GM19397 (cell line): ENCODE data around the gene DUSP12.
"Not testable (repeated sequence)": the region's sequence is repeated elsewhere in the genome, so short reads cannot be mapped to it uniquely, and the experiment has no call there.

ENCODE experiments used
- ATAC-seq: cut with Tn5 transposase; IDR thresholded peaks from one replicate; pipeline ENCODE4 v1.9.1; 2021; ENCODE audit warnings: mild to moderate bottlenecking, moderate library complexity; ENCODE audit not compliant: unreplicated experiment

Gene DUSP12

GRCh38 chr1:161749509-161750407 is at the start of gene DUSP12:
DUSP12 (plus strand) TSS chr1:161749786; CDS start chr1:161749802, 16 bp downstream.
- ATAC-seq = peak; percentile 96

GRCh38 chr1:161702250-161702649 is 47.3 kb upstream of the DUSP12 start:
- no peak for ATAC-seq

GRCh38 chr1:161705537-161705936 is 44.0 kb upstream of the DUSP12 start:
- peak; percentile 48 for ATAC-seq

- ATAC-seq = no peak
These were observed 43.5 kb upstream of the DUSP12 start for GRCh38 chr1:161706113-161706481.

GRCh38 chr1:161706482-161707347 is 42.9 kb upstream of the DUSP12 start, which contains the start of gene FCRLA:
FCRLA (plus strand) TSS chr1:161707229; CDS start chr1:161707265, 36 bp downstream.
- ATAC-seq = peak; percentile 53

GRCh38 chr1:161707503-161707902 is 42.1 kb upstream of the DUSP12 start:
- no peak for ATAC-seq

- no peak for ATAC-seq
These were observed 40.2 kb upstream of the DUSP12 start for GRCh38 chr1:161709373-161709772.

GRCh38 chr1:161710560-161710959 is 39.0 kb upstream of the DUSP12 start:
- ATAC-seq = no peak

- no peak for ATAC-seq
These were observed 30.8 kb upstream of the DUSP12 start for GRCh38 chr1:161718559-161719324.

- ATAC-seq = no peak
These were observed 30.3 kb upstream of the DUSP12 start for GRCh38 chr1:161719325-161719611.

GRCh38 chr1:161720422-161720821 is 29.2 kb upstream of the DUSP12 start:
- ATAC-seq = no peak

GRCh38 chr1:161720956-161721737 is 28.4 kb upstream of the DUSP12 start, which contains the start of gene FCRLB:
FCRLB (plus strand) TSS chr1:161721544; CDS start chr1:161722673, 1,129 bp downstream.
- no peak for ATAC-seq

GRCh38 chr1:161721738-161722343 is 27.7 kb upstream of the DUSP12 start:
- ATAC-seq = no peak

GRCh38 chr1:161722406-161722805 is 27.2 kb upstream of the DUSP12 start:
- no peak for ATAC-seq

- ATAC-seq = no peak
These were observed 26.0 kb upstream of the DUSP12 start for GRCh38 chr1:161723459-161724141.

- not testable (repeated sequence) for ATAC-seq
These were observed 24.2 kb upstream of the DUSP12 start for GRCh38 chr1:161725258-161725907.

GRCh38 chr1:161725908-161726472 is 23.6 kb upstream of the DUSP12 start:
- ATAC-seq = peak; percentile 13
